Nephron (organoid): ENCODE measurements around the gene NDFIP2.

Source experiments
- H3K27ac Mint-ChIP-seq, 3 experiments: 2 replicates each; pipeline ENCODE4 v1.8.0; 2020; ENCODE audit warnings: mixed read lengths in 3 of 3, mild to moderate bottlenecking in 2 of 3, moderate library complexity in 1 of 3
- H3K27me3 Mint-ChIP-seq: 2 replicates; pipeline ENCODE4 v1.8.0; 2021; ENCODE audit warnings: low read depth, mild to moderate bottlenecking, moderate library complexity, mixed read lengths
- H3K36me3 Mint-ChIP-seq: 2 replicates; pipeline ENCODE4 v1.8.0; 2020; ENCODE audit warnings: low read depth, mixed read lengths
- H3K4me1 Mint-ChIP-seq: 2 replicates; pipeline ENCODE4 v1.8.0; 2020; ENCODE audit warnings: mixed read lengths
- H3K4me3 Mint-ChIP-seq, 3 experiments: 2 replicates each; pipeline ENCODE4 v1.8.0; 2020; ENCODE audit warnings: mild to moderate bottlenecking in 3 of 3, mixed read lengths in 3 of 3, moderate library complexity in 2 of 3
- H3K9me3 Mint-ChIP-seq: 2 replicates; pipeline ENCODE4 v1.8.0; 2020; ENCODE audit warnings: mixed read lengths
- TF ChIP-seq, protein P1 (sequence below), 3 experiments: fragments of 200-600 bp; sonication (generic); IDR thresholded peaks; one replicate each; pipeline ENCODE4 v1.5.0; 2021; ENCODE audit warnings: antibody characterized with exemption in 3 of 3; ENCODE audit not compliant: unreplicated experiment in 3 of 3

The NDFIP2 gene

GRCh38 chr13:79492313-79492798 lies 11.4 kb downstream of the NDFIP2 start:
- Mint-ChIP-seq H3K4me3 (no peak overlapping the region), H3K4me1 (peaks cover 31% of the 10 kb centered on the region), H3K9me3 (no peaks in the 10 kb centered on the region), H3K27me3 (no peaks in the 10 kb centered on the region), H3K36me3 (peaks cover 4% of the 10 kb centered on the region), H3K27ac (peak overlapping the region in 2 of 3 experiments; percentile 0 to 19)
- TF ChIP-seq, protein P1, sequence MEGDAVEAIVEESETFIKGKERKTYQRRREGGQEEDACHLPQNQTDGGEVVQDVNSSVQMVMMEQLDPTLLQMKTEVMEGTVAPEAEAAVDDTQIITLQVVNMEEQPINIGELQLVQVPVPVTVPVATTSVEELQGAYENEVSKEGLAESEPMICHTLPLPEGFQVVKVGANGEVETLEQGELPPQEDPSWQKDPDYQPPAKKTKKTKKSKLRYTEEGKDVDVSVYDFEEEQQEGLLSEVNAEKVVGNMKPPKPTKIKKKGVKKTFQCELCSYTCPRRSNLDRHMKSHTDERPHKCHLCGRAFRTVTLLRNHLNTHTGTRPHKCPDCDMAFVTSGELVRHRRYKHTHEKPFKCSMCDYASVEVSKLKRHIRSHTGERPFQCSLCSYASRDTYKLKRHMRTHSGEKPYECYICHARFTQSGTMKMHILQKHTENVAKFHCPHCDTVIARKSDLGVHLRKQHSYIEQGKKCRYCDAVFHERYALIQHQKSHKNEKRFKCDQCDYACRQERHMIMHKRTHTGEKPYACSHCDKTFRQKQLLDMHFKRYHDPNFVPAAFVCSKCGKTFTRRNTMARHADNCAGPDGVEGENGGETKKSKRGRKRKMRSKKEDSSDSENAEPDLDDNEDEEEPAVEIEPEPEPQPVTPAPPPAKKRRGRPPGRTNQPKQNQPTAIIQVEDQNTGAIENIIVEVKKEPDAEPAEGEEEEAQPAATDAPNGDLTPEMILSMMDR (IDR thresholded peaks at IDR 0.05; ENCODE audit: unreplicated experiment in 3 of 3): no peak

GRCh38 chr13:79492918-79493594 lies 12.1 kb downstream of the NDFIP2 start:
- Mint-ChIP-seq H3K36me3 (peaks cover 9% of the 10 kb centered on the region), H3K9me3 (peaks cover 5% of the 10 kb centered on the region), H3K27ac (peak overlapping the region in 1 of 3 experiments; percentile 19), H3K4me1 (peaks cover 31% of the 10 kb centered on the region), H3K4me3 (no peak overlapping the region), H3K27me3 (no peaks in the 10 kb centered on the region)
- TF ChIP-seq, protein P1 (IDR thresholded peaks at IDR 0.05; ENCODE audit: unreplicated experiment in 3 of 3): no peak

DNA sequence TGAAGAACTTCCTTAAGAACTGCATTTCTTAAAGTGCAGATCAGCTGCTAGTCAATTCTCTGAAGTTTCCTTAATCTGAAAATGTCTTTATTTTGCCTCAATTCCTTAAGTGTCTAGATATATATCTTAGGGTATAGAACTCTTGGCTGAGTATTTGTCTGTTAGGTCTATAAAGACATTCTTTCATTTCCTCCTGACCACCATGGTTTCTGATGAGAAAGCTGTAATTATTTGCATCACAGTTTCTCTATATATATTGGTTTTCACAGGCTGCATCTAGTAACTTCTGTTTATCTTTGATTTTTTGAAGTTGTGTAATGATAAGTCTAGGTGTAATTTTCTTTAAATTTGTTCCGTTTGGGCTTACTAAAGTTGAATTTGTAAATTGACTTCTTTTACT lies 15.2 kb downstream of the NDFIP2 start:
- no peak overlapping the region for H3K4me3 Mint-ChIP-seq
- peaks cover 20% of the 10 kb centered on the region for H3K9me3 Mint-ChIP-seq
- H3K4me1 Mint-ChIP-seq: peaks cover 28% of the 10 kb centered on the region

DNA sequence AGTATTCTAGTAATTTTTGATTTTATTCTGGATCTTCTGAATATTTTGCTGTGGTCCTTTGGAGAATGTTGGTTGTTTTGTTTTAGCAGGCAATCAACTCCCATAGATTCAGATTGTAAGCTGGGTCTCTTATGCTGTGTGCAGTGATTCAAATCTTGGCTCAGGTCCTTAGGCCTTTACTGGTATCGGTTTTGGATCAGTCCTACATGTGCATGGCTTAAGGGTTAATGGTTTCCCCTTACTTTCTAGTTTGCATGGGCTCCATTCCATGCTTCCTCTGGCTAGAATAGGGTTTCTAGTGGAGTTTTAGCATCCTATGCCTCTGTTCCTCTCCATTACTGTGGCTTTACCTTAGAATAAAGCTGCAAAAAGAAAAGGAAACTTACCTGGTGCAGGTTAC lies 16.1 kb downstream of the NDFIP2 start:
- H3K27ac Mint-ChIP-seq: no peak overlapping the region

More for the DNA sequence above, 15.2 kb downstream of the NDFIP2 start:
- TF ChIP-seq, protein P1 (IDR thresholded peaks at IDR 0.05; ENCODE audit: unreplicated experiment in 3 of 3): no peak
- Mint-ChIP-seq H3K36me3 (peaks cover 22% of the 10 kb centered on the region), H3K27me3 (no peaks in the 10 kb centered on the region), H3K27ac (no peak overlapping the region)

GRCh38 chr13:79497852-79498251 lies 16.9 kb downstream of the NDFIP2 start:
- Mint-ChIP-seq H3K4me3 (no peak overlapping the region), H3K27ac (no peak overlapping the region), H3K4me1 (peaks cover 15% of the 10 kb centered on the region), H3K27me3 (no peaks in the 10 kb centered on the region), H3K9me3 (peaks cover 22% of the 10 kb centered on the region), H3K36me3 (peaks cover 22% of the 10 kb centered on the region)
- TF ChIP-seq, protein P1 (IDR thresholded peaks at IDR 0.05; ENCODE audit: unreplicated experiment in 3 of 3): no peak

More for the DNA sequence above, 16.1 kb downstream of the NDFIP2 start:
- no peaks in the 10 kb centered on the region for H3K27me3 Mint-ChIP-seq
- peaks cover 22% of the 10 kb centered on the region for H3K9me3 Mint-ChIP-seq
- TF ChIP-seq, protein P1 (IDR thresholded peaks at IDR 0.05; ENCODE audit: unreplicated experiment in 3 of 3): no peak
- H3K36me3 Mint-ChIP-seq: peaks cover 22% of the 10 kb centered on the region
- H3K4me3 Mint-ChIP-seq: no peak overlapping the region
- peaks cover 19% of the 10 kb centered on the region for H3K4me1 Mint-ChIP-seq

GRCh38 chr13:79500829-79501228 lies 19.9 kb downstream of the NDFIP2 start:
- Mint-ChIP-seq H3K4me3 (no peak overlapping the region), H3K4me1 (no peaks in the 10 kb centered on the region), H3K27ac (no peak overlapping the region), H3K27me3 (no peaks in the 10 kb centered on the region), H3K36me3 (peaks cover 22% of the 10 kb centered on the region), H3K9me3 (peaks cover 22% of the 10 kb centered on the region)
- TF ChIP-seq, protein P1 (IDR thresholded peaks at IDR 0.05; ENCODE audit: unreplicated experiment in 3 of 3): no peak
